Measurements from ENCODE around the gene CIAO1.
A peak's percentile ranks its signal among the peaks of the same experiment; 100 is the strongest.
"Not testable (repeated sequence)": the region's sequence is repeated elsewhere in the genome, so short reads cannot be mapped to it uniquely, and the experiment has no call there.

Gene CIAO1

DNA sequence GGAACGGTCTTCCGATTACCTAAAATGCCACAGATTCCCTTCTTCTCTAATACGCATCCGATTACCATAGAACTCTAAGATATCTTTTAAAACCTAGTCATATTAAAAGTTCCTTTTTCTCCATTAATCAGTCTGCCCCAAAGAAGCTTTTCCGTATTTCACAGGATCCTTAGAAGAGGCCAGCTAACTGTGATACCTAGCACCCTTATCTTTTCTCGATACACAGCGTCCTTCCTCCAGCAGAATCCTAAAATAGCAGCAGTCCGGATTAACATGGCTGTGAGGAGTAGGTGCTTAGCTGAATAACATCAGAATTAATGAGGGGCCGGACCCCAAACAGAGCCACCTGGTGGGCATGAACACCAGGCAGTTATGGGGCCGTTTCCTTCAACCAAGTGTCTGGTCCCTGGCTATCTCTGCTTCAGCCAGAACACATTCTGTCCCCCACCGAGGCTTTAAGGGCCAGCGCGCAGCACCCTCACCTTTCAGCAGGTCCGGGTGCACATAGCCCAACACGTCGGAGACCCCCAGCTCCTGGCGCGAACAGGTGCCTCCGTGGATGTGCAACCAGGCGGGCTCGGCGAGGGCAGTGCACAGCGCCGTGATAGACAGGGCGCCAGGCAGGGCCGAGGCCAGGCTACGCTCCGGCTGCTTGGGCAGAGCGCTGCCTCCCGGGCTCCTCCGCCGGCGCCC, 1.2 kb upstream of the CIAO1 start:
- no peaks in the 10 kb centered on the region for H3K27me3 ChIP-seq (ENCODE audit: control insufficient read depth, insufficient read depth, low read length)
- H3K4me1 ChIP-seq (ENCODE audit: control insufficient read depth, insufficient read depth, low read length), result peaks cover 6% of the 10 kb centered on the region
- no peaks in the 10 kb centered on the region for H3K9me3 ChIP-seq (ENCODE audit: control insufficient read depth, insufficient read depth, low read length)
- peak overlapping the region; percentile 85 for H3K4me3 ChIP-seq (ENCODE audit: low read depth, low read length)
- H3K9ac ChIP-seq (ENCODE audit: low read depth, low read length), result no peak overlapping the region
- H3K36me3 ChIP-seq (ENCODE audit: control insufficient read depth, insufficient read depth, low read length), result peaks cover 20% of the 10 kb centered on the region

DNA sequence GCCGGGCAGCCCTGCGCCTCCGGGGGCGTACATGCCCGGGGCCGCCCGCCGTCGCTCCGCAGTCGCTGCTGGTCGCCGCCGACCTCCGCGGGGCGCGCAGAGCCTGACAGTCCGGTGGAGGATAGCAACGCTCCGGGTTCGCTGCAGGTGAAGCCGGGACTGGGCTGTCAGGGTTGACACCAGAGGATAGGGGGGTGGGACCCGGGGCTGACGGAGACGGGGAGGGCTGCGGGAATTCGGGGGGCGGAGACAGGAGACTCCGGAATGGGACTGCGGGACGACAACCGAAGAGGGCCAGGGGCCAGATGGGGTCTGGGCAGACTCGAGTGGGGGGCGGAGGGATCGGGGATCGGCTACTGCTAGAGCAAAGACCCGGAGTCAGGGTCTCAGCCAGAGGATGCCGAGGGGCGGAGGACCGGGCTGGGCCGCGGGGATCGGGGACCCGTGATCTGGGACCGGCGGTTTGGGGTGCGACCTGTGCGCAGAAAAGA, 631 bp upstream of the CIAO1 start:
- peaks cover 3% of the 10 kb centered on the region for H3K4me1 ChIP-seq (ENCODE audit: control insufficient read depth, insufficient read depth, low read length)
- H3K9ac ChIP-seq (ENCODE audit: low read depth, low read length), result no peak overlapping the region
- peak overlapping the region; percentile 85 for H3K4me3 ChIP-seq (ENCODE audit: low read depth, low read length)
- peaks cover 20% of the 10 kb centered on the region for H3K36me3 ChIP-seq (ENCODE audit: control insufficient read depth, insufficient read depth, low read length)
- no peaks in the 10 kb centered on the region for H3K9me3 ChIP-seq (ENCODE audit: control insufficient read depth, insufficient read depth, low read length)
- no peaks in the 10 kb centered on the region for H3K27me3 ChIP-seq (ENCODE audit: control insufficient read depth, insufficient read depth, low read length)

DNA sequence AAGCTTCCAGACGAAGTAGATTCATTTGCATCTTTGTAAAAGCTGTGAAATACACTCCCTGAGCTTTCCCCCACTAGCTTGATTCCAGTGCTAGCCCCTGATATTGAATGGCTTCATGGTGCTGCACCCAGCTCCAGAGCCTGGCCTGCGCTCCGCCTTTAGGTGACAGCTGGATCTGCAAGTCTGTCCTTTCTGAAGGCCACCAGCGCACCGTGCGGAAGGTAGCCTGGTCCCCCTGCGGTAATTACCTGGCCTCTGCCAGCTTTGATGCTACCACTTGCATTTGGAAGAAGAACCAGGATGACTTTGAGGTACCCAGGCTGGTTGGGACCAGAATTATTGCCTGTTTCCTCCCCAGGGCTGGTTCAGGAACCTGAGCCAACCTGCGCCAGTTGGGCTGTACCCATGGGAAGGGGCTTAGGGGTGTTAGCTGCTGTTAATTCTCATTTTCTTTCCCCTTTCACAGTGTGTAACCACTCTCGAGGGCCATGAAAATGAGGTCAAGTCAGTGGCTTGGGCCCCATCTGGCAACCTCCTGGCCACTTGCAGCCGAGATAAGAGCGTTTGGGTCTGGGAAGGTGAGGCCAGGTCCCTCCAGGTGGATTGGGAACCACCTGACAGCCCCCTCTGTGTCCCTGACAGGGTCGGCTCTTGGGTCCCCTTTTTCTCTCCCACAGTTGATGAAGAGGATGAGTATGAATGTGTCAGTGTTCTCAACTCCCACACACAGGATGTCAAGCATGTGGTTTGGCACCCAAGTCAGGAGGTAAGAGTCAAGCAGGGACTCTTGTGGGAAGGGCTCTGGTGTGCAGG, 1.3 kb downstream of the CIAO1 start:
- no peaks in the 10 kb centered on the region for H3K9me3 ChIP-seq (ENCODE audit: control insufficient read depth, insufficient read depth, low read length)
- H3K4me1 ChIP-seq (ENCODE audit: control insufficient read depth, insufficient read depth, low read length), result peaks cover 3% of the 10 kb centered on the region
- H3K4me3 ChIP-seq (ENCODE audit: low read depth, low read length), result peak overlapping the region; percentile 87
- no peak overlapping the region for H3K9ac ChIP-seq (ENCODE audit: low read depth, low read length)
- H3K27me3 ChIP-seq (ENCODE audit: control insufficient read depth, insufficient read depth, low read length), result no peaks in the 10 kb centered on the region
- peaks cover 26% of the 10 kb centered on the region for H3K36me3 ChIP-seq (ENCODE audit: control insufficient read depth, insufficient read depth, low read length)

DNA sequence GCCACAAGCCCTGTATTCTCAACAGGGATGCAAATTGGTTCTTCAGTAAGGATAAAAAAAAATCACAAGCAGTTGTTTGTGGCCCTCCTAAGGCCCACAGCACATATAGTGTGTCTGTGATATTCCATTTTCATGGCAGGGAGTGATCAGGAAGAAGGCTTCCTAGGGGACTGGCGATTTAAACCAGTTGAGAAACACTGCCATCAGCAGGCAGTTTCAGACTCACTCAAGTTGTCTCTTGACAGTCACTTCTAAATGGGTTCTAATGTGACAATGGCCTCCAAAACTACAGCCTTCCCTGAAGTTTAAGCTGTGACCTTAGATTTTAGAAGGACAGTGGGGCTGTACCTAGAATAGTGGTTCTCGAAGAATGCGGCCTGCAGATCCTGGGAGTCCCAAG, 6.0 kb downstream of the CIAO1 start:
- Histone ChIP-seq H3K9me3 (ENCODE audit: control insufficient read depth, insufficient read depth, low read length) (no peaks in the 10 kb centered on the region), H3K9ac (ENCODE audit: low read depth, low read length) (no peak overlapping the region), H3K4me3 (ENCODE audit: low read depth, low read length) (no peak overlapping the region), H3K4me1 (ENCODE audit: control insufficient read depth, insufficient read depth, low read length) (no peaks in the 10 kb centered on the region), H3K36me3 (ENCODE audit: control insufficient read depth, insufficient read depth, low read length) (peaks cover 47% of the 10 kb centered on the region), H3K27me3 (ENCODE audit: control insufficient read depth, insufficient read depth, low read length) (no peaks in the 10 kb centered on the region)

DNA sequence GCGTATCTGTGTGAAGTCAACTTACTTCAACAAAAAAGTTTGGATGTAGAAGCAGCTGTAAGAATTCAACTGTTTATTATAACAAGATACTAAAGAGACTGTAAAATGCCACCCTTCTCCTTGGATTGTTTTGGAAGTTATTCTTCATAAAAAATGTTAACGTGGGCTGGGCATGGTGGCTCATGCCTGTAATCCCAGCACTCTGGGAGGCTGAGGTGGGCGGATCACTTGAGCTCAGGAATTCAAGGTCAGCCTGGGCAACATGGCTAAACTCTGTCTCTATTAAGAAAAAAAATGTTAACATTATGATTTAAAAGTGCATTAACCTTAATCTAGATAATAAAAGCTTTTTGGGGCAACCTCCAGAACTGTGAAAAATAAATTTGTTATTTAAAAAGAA, 7.7 kb downstream of the CIAO1 start:
- H3K4me1 ChIP-seq (ENCODE audit: control insufficient read depth, insufficient read depth, low read length), result no peaks in the 10 kb centered on the region
- no peak overlapping the region for H3K9ac ChIP-seq (ENCODE audit: low read depth, low read length)
- no peak overlapping the region for H3K4me3 ChIP-seq (ENCODE audit: low read depth, low read length)
- no peaks in the 10 kb centered on the region for H3K27me3 ChIP-seq (ENCODE audit: control insufficient read depth, insufficient read depth, low read length)
- no peaks in the 10 kb centered on the region for H3K9me3 ChIP-seq (ENCODE audit: control insufficient read depth, insufficient read depth, low read length)
- H3K36me3 ChIP-seq (ENCODE audit: control insufficient read depth, insufficient read depth, low read length), result peaks cover 51% of the 10 kb centered on the region

DNA sequence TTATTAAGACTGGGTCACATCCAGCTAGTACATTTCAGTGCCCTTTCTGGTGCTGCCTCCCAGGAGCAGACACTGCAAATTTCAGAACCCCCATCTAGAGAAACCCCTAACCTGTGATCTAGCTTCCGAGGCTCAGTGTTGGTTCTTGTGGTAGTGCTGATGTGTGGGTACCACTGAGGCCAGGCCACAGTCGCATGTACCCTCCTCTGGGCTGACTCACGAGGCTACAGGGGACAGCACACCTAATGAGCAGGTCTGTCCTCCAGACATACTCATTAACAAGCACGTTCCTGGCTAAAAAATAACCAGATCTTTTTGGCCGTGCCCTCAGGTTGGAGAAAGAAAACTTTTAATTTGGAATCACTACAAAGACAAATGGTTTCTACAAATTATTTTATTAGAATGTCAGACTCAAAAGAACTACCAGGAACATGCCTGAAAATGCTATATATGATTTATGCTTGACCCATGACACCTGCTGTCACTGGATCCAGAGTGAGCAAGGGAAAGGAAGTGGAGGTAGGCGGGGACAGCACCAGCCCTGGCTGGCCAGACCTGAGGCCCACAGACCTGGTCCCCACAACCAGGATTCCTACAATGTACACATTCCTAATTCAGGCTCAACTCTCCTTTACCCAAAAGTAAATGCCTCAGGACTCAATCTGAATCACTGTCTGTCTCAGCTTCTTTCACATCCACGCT, 8.5 kb downstream of the CIAO1 start:
- peaks cover 52% of the 10 kb centered on the region for H3K36me3 ChIP-seq (ENCODE audit: control insufficient read depth, insufficient read depth, low read length)
- no peaks in the 10 kb centered on the region for H3K27me3 ChIP-seq (ENCODE audit: control insufficient read depth, insufficient read depth, low read length)
- H3K4me3 ChIP-seq (ENCODE audit: low read depth, low read length), result no peak overlapping the region
- no peaks in the 10 kb centered on the region for H3K9me3 ChIP-seq (ENCODE audit: control insufficient read depth, insufficient read depth, low read length)
- H3K9ac ChIP-seq (ENCODE audit: low read depth, low read length), result no peak overlapping the region
- no peaks in the 10 kb centered on the region for H3K4me1 ChIP-seq (ENCODE audit: control insufficient read depth, insufficient read depth, low read length)

DNA sequence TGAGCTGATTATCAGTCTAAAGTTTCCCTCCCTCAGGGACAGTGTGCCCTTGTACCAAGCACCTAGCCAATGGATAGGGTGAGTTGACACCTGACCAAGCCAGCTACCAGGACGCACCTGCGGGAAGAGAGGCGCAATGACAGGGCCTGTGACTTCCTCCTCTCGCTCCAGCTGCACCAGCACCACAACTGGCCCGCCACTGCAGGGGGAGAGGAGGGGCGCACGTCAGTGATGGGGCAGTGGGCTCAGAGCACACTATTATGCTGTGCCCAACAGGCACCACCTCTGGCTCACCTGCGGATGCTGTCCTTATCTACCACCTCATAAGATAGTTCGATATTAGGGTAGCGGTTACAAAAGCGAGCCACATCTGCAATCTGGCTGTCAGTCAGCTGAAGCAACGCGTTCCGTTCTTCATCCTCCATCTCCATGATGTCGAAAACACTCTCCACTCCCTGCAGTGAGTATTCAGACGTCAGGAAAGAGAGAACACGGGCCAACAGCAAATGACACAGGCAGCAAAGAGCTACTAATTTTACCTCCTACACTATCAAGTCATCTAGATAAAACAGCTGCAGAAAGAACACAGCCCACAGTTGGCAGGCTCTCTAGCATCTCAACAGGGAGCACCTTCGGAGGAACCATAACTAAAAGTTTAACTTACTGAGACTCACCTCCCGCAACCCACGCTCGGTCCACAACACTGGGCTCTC, 10.9 kb downstream of the CIAO1 start:
- Histone ChIP-seq H3K4me3 (ENCODE audit: low read depth, low read length) (no peak overlapping the region), H3K27me3 (ENCODE audit: control insufficient read depth, insufficient read depth, low read length) (no peaks in the 10 kb centered on the region), H3K36me3 (ENCODE audit: control insufficient read depth, insufficient read depth, low read length) (peaks cover 59% of the 10 kb centered on the region), H3K4me1 (ENCODE audit: control insufficient read depth, insufficient read depth, low read length) (no peaks in the 10 kb centered on the region), H3K9ac (ENCODE audit: low read depth, low read length) (no peak overlapping the region), H3K9me3 (ENCODE audit: control insufficient read depth, insufficient read depth, low read length) (no peaks in the 10 kb centered on the region)

DNA sequence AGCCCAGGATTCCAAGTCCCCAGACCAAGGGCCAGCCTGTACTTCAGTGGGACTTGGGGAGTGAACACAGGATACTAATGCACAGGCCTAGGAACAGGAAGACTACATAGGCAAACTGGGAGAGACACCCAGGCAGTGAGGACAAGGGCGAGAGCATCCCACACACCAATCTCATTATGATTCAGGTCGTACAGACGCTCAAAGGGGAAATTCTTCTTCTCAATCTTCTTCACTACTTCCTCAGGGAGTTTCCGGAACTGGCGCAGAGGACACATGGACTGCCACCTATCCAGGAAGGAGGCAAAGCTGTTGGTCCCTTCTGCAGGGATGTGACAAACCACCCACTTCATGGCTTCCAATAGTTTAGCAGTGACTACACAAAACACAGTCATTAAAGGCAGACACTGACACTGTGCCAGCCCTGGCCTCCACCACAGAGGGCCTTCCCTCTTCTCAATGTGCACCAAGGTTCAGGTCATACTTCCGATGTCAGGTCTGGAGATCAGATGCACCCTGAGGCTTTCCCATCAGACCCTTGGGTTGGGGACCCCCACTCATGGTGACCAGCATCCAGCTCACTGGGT, 21.3 kb downstream of the CIAO1 start:
- Histone ChIP-seq H3K4me1 (ENCODE audit: control insufficient read depth, insufficient read depth, low read length) (no peaks in the 10 kb centered on the region), H3K4me3 (ENCODE audit: low read depth, low read length) (no peak overlapping the region), H3K9me3 (ENCODE audit: control insufficient read depth, insufficient read depth, low read length) (no peaks in the 10 kb centered on the region), H3K27me3 (ENCODE audit: control insufficient read depth, insufficient read depth, low read length) (no peaks in the 10 kb centered on the region), H3K9ac (ENCODE audit: low read depth, low read length) (no peak overlapping the region), H3K36me3 (ENCODE audit: control insufficient read depth, insufficient read depth, low read length) (peaks cover 97% of the 10 kb centered on the region)

DNA sequence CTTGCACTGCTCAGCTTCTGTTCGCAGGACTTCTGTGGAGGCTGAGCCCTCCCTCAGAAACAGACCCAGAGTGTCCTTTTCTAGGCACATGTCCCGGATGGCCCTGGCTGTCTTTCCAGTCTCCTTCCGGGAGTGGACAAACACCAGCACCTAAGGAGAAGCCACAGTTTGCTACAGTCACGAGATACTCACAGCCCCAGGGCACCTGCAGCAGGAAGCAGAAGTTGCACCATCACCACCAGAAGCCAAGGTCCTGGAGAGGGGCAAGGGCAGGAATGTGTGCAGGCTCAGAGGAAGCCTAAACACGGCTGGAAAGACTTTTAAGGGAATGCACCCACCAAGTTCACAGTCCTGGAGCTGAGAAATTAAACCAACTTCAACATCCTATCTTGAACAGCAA, 25.7 kb downstream of the CIAO1 start:
- Histone ChIP-seq H3K4me1 (ENCODE audit: control insufficient read depth, insufficient read depth, low read length) (no peaks in the 10 kb centered on the region), H3K27me3 (ENCODE audit: control insufficient read depth, insufficient read depth, low read length) (no peaks in the 10 kb centered on the region), H3K9me3 (ENCODE audit: control insufficient read depth, insufficient read depth, low read length) (no peaks in the 10 kb centered on the region), H3K4me3 (ENCODE audit: low read depth, low read length) (no peak overlapping the region), H3K36me3 (ENCODE audit: control insufficient read depth, insufficient read depth, low read length) (peaks cover 84% of the 10 kb centered on the region), H3K9ac (ENCODE audit: low read depth, low read length) (no peak overlapping the region)

DNA sequence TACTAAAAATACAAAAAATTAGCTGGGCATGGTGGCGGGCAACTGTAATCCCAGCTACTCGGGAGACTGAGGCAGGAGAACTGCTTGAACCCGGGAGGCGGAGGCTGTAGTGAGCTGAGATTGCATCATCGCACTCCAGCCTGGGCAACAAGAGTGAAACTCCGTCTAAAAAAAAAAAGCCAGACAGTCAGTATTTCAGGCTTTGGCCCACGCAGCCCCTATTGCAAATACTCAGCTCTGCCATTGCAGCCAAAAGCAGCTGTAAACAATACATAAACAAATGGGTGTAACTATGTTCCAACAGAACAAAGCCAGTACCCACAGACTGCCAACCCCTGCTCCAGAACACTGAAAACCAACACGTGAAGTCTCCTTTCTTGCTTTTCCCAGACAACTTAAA, 28.2 kb downstream of the CIAO1 start:
- not testable (repeated sequence) for H3K27me3 ChIP-seq (ENCODE audit: control insufficient read depth, insufficient read depth, low read length); H3K9ac ChIP-seq (ENCODE audit: low read depth, low read length); H3K4me1 ChIP-seq (ENCODE audit: control insufficient read depth, insufficient read depth, low read length); H3K4me3 ChIP-seq (ENCODE audit: low read depth, low read length); H3K9me3 ChIP-seq (ENCODE audit: control insufficient read depth, insufficient read depth, low read length)
- H3K36me3 ChIP-seq (ENCODE audit: control insufficient read depth, insufficient read depth, low read length), result peaks cover 82% of the 10 kb centered on the region

DNA sequence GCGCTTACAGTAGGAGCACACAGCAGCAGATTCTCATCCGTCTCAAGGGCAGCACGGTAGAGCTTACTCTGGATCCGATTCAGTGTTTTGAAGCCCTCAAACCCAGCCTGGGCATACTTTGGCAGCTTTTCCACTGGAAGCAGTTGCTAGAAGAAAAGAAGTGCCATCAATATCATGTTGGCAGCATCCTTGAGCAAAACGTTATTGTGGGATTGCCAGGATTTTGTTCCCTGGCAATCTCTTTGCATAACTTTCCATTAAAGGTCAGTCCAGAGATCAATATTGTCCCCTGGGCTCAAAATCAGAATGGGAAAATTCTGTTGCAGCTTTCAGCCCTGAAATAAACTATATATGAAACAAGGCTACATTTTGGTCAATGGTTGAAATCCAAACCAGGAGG, 30.9 kb downstream of the CIAO1 start:
- H3K36me3 ChIP-seq (ENCODE audit: control insufficient read depth, insufficient read depth, low read length), result peaks cover 70% of the 10 kb centered on the region
- no peak overlapping the region for H3K4me3 ChIP-seq (ENCODE audit: low read depth, low read length)
- no peaks in the 10 kb centered on the region for H3K9me3 ChIP-seq (ENCODE audit: control insufficient read depth, insufficient read depth, low read length)
- no peaks in the 10 kb centered on the region for H3K27me3 ChIP-seq (ENCODE audit: control insufficient read depth, insufficient read depth, low read length)
- no peaks in the 10 kb centered on the region for H3K4me1 ChIP-seq (ENCODE audit: control insufficient read depth, insufficient read depth, low read length)
- H3K9ac ChIP-seq (ENCODE audit: low read depth, low read length), result no peak overlapping the region
